ENCODE measurements around the gene KCNT1. TPM values are rescaled to one million over a fixed set of nuclear protein-coding genes. Genes with fewer than 3 reads are reported as not detected.

Gene KCNT1
- total RNA-seq, 1 donor from 2014 or later = not detected

DNA sequence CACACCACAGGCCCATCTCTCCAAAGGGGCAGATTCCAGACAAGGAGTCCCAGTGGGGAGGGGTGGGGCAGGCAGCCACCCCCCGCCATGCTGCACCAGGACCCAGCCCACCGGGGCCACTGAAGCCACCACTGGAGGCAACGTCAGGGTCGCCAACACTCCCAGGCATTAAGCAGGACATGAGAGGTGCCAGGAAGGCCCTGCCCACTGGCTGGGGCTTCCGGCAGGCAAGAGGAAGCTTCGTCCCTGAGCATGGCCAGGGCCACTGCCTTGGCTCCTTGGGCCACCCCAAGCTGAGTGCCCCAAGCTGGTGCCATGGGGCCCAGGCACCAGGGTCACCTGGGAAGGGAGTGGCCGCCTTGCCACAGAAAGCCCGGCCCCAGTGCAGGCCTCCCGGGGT is 17.5 kb downstream of the KCNT1 start:
- no peaks in the 10 kb centered on the region for H3K4me1 ChIP-seq
- no peak overlapping the region for H3K27ac ChIP-seq
- TF ChIP-seq, protein P1, sequence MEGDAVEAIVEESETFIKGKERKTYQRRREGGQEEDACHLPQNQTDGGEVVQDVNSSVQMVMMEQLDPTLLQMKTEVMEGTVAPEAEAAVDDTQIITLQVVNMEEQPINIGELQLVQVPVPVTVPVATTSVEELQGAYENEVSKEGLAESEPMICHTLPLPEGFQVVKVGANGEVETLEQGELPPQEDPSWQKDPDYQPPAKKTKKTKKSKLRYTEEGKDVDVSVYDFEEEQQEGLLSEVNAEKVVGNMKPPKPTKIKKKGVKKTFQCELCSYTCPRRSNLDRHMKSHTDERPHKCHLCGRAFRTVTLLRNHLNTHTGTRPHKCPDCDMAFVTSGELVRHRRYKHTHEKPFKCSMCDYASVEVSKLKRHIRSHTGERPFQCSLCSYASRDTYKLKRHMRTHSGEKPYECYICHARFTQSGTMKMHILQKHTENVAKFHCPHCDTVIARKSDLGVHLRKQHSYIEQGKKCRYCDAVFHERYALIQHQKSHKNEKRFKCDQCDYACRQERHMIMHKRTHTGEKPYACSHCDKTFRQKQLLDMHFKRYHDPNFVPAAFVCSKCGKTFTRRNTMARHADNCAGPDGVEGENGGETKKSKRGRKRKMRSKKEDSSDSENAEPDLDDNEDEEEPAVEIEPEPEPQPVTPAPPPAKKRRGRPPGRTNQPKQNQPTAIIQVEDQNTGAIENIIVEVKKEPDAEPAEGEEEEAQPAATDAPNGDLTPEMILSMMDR (IDR thresholded peaks at IDR 0.05) = no peak
- H3K9me3 ChIP-seq = no peaks in the 10 kb centered on the region
- intact Hi-C loops (cut with DNase I) = no loop called here
- peaks cover 3% of the 10 kb centered on the region for H3K27me3 ChIP-seq
- H3K36me3 ChIP-seq = no peaks in the 10 kb centered on the region
- DNase-seq (ENCODE audit: low spot score in 2 of 2) = no peak
- no peak overlapping the region for H3K4me3 ChIP-seq

DNA sequence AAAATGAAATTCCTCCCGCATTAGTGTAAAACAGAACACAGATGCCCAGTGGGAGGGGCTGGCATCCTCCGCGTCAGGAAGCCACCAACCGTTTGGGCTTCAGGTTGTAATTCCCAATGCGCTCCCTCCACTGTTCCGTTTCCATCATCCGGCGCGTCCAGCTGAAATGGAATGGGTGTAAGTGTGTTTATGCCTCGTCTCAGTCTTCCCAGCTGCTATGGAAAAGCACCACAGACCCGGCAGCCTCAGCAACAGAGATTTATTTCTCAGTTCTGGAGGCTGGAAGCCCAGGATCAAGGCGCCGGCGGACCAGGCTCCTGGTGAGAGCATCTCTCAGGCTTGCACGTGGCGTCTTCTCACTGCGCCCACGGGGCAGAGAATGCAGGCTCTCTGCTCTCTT is 20.4 kb downstream of the KCNT1 start:
- TF ChIP-seq, protein P1 (IDR thresholded peaks at IDR 0.05) = no peak
- Histone ChIP-seq H3K4me1 (no peaks in the 10 kb centered on the region), H3K9me3 (no peaks in the 10 kb centered on the region), H3K36me3 (no peaks in the 10 kb centered on the region), H3K27ac (no peak overlapping the region), H3K27me3 (peaks cover 3% of the 10 kb centered on the region), H3K4me3 (no peak overlapping the region)
- intact Hi-C loops (cut with DNase I) = no loop called here
- DNase-seq (ENCODE audit: low spot score in 2 of 2) = no peak

DNA sequence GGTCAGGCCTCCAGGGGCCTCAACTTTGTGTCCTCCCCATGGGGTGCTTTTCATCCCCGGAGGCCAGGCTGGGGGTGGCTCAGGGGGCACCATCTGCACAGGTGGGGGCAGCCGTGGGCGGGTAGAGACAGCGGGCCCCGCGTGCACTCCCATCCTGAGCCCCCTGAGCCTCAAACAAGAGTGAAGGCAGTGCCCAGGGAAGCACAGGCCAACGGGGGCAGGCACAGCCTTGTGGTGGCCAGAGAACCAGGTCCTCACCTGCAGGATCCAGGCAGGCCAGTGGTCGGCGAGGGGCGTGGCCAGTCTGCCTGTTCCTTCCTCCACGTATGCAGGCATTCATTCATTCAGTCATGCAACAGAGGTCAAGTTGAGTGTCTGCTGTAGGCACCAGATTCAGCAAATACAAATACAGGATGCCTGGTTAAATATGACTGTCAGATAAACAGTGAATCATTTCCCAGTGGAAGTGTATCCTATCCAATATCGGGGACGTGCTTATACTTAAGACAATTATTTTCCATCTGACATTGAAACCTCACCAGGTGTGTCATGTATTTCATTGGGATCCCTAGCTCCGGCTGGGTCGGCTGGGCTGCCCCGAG is 22.3 kb downstream of the KCNT1 start:
- TF ChIP-seq, protein P1 (IDR thresholded peaks at IDR 0.05) = no peak
- intact Hi-C loops (cut with DNase I) = no loop called here
- peaks cover 2% of the 10 kb centered on the region for H3K27me3 ChIP-seq
- no peaks in the 10 kb centered on the region for H3K36me3 ChIP-seq
- H3K4me3 ChIP-seq = no peak overlapping the region
- no peak for DNase-seq (ENCODE audit: low spot score in 2 of 2)
- H3K9me3 ChIP-seq = no peaks in the 10 kb centered on the region
- H3K4me1 ChIP-seq = no peaks in the 10 kb centered on the region
- H3K27ac ChIP-seq = no peak overlapping the region

DNA sequence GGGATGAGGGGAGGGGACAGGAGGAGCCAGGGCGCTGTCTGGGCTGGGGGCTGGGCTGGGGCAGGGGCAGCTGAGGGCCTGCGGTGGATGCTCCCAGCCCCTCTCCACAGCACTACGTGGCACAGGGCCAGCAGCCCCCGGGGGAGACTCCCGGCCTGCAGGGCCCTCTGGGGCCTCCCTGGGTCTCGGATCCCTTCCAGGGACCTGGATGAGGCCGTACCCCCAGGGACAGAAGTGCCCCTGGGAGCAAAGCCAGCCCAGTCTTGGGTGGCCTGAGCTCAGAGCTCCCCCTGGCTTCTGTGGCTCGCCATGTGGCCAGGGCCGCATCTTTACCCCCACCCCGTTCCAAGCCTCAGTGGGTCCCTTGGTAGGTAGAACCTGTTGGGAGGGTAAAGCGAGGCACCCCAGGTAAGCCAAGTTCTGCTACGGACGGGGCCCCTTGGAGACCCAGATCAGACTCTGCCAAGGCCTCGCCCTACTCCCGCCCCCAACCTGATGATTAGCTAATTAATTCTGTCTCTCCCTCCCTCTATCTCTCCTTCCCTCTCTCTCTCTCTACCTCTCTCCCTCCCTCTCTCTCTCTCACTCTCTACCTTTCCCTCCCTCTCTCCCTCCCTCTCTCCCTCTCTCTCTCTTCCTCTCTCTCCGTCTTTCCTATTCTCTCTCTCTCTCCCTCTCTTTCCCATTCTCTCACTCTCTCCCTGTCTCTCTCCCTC is 24.3 kb downstream of the KCNT1 start:
- Histone ChIP-seq H3K27ac (no peak overlapping the region), H3K27me3 (no peaks in the 10 kb centered on the region)

DNA sequence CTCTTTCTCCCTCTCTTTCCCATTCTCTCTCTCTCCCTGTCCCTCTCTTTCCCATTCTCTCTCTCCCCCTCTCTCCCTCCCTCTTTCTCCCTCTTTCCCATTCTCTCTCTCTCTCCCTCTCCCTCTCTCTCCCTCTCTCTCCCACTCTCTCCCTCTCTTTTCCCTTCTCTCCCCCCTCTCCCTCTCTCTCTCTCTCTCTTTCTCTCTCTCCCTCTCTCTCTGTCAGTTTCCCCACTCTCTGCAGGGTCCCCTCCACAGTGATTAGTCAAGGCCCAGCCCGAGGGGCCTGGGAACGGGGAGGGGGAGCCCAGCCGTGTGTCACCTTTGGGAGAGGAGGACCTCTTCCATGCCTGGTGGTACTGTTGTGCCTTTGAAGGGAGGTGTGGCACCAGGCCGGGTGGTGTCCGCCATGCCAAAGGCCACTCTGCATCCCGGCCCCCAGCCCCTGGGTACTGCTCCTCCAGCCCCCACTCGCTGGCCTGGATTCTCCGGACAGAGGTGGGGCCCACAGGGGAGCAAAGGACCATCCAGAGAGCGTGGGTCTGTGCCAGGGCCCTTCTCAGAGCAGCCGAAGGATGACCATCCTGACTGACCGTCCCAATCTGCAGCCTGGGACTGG is 25.4 kb downstream of the KCNT1 start:
- Histone ChIP-seq H3K4me3 (no peak overlapping the region), H3K9me3 (peaks cover 0 to 7% of the 10 kb centered on the region in 2 donors), H3K4me1 (no peaks in the 10 kb centered on the region), H3K27me3 (no peaks in the 10 kb centered on the region), H3K36me3 (no peaks in the 10 kb centered on the region), H3K27ac (no peak overlapping the region)
- TF ChIP-seq, protein P1 (IDR thresholded peaks at IDR 0.05) = no peak
- no peak for DNase-seq (ENCODE audit: low spot score in 2 of 2)
- intact Hi-C loops (cut with DNase I) = no loop called here

More for the DNA sequence above, 24.3 kb downstream of the KCNT1 start:
- Histone ChIP-seq H3K4me3 (no peak overlapping the region), H3K4me1 (no peaks in the 10 kb centered on the region), H3K36me3 (no peaks in the 10 kb centered on the region), H3K9me3 (peaks cover 0 to 4% of the 10 kb centered on the region in 2 donors)
- TF ChIP-seq, protein P1 (IDR thresholded peaks at IDR 0.05) = no peak
- intact Hi-C loops (cut with DNase I) = no loop called here
- DNase-seq (ENCODE audit: low spot score in 2 of 2) = no peak

Measured in ascending aorta (tissue), 2 donors.